Measurements from ENCODE around the gene CSF3R. TPM values are rescaled to one million over a fixed set of nuclear protein-coding genes. Genes with fewer than 3 reads are reported as not detected.

CSF3R gene
- total RNA-seq, 2 donors from 2014 or later = 5.2 TPM; not detected in 1

DNA sequence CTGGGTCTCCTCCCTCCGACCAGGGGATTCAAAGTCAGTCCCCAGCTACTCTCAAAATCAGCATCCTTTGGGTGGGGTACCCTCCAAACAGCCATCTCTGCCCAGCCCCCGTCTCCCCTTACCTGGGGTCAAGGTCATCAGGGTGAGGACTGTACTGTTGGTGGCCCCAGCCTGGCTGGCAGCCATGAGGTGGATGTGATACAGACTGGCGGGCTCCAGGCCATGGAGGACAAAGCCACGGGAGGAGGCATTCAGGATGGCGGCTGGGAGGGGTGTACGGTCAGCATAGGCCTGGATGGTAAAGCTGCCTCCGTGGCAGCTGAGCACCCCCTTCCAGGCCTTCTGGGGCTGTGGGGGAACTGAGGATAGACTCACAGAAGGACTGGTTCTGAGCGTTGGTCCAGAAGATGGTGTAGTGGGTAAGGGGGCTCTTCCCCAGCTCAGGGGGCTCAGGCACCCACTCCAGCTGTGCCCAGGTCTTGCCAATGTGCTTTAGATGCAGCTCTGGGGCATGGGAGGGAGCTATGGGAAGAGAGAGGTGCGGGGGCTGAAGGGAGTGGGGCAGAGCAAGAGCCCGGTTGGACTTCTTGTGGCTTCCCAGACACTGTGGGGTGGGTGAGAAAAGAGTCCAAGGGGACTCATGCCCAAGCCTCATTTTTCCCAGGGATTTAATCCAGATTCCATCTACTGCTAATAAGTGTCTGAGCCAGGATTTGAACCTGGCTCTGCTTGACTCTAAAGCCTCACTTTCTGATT lies 14.8 kb downstream of the CSF3R start:
- peaks cover 20% of the 10 kb centered on the region for H3K4me1 ChIP-seq
- no peak for DNase-seq
- no peak overlapping the region for H3K4me3 ChIP-seq
- H3K9me3 ChIP-seq = no peaks in the 10 kb centered on the region
- no peak overlapping the region for H3K27ac ChIP-seq
- H3K27me3 ChIP-seq = no peaks in the 10 kb centered on the region
- WGBS, 2 donors = 81 to 89% methylated on average over 6 to 10 of the region's 10 CpGs
- intact Hi-C loops (cut with DNase I) = no loop called here
- no peaks in the 10 kb centered on the region for H3K36me3 ChIP-seq (replicated peaks in 1 of 2; ENCODE audit: insufficient read depth in 1 of 2, low read depth in 2 of 2)
- ATAC-seq = no peak
- TF ChIP-seq, protein P1, sequence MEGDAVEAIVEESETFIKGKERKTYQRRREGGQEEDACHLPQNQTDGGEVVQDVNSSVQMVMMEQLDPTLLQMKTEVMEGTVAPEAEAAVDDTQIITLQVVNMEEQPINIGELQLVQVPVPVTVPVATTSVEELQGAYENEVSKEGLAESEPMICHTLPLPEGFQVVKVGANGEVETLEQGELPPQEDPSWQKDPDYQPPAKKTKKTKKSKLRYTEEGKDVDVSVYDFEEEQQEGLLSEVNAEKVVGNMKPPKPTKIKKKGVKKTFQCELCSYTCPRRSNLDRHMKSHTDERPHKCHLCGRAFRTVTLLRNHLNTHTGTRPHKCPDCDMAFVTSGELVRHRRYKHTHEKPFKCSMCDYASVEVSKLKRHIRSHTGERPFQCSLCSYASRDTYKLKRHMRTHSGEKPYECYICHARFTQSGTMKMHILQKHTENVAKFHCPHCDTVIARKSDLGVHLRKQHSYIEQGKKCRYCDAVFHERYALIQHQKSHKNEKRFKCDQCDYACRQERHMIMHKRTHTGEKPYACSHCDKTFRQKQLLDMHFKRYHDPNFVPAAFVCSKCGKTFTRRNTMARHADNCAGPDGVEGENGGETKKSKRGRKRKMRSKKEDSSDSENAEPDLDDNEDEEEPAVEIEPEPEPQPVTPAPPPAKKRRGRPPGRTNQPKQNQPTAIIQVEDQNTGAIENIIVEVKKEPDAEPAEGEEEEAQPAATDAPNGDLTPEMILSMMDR (IDR thresholded peaks at IDR 0.05) = no peak
- TF ChIP-seq POLR2A (IDR thresholded peaks at IDR 0.05) = no peak

DNA sequence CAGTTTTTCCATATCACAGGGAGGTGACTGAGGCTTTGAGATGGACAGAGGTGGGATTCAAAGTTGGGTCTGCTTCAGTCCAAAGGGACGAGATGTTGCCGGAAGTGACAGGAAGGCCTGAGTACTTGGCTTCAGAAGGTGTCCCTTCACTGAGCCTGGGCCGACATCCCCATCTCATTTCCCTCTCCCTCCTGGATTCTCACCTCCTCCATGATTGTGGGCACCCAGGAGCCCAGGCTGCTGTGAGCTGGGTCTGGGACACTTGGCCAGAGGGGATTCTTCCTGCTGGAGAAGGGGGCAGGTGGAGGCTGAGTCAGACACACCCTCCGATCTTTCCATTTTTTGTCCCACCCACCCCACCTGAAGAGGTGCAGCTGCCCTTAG lies 15.7 kb downstream of the CSF3R start:
- intact Hi-C loops (cut with DNase I) = no loop called here
- ATAC-seq (no peak), DNase-seq (no peak)
- TF ChIP-seq, protein P1 (IDR thresholded peaks at IDR 0.05) = no peak
- TF ChIP-seq POLR2A (IDR thresholded peaks at IDR 0.05) = no peak
- no peaks in the 10 kb centered on the region for H3K36me3 ChIP-seq (replicated peaks in 1 of 2; ENCODE audit: insufficient read depth in 1 of 2, low read depth in 2 of 2)
- H3K4me1 ChIP-seq = peaks cover 21% of the 10 kb centered on the region
- no peak overlapping the region for H3K27ac ChIP-seq
- no peaks in the 10 kb centered on the region for H3K9me3 ChIP-seq
- WGBS, 2 donors = 89 to 90% methylated on average over 4 of the region's 4 CpGs
- no peak overlapping the region for H3K4me3 ChIP-seq
- H3K27me3 ChIP-seq = no peaks in the 10 kb centered on the region

DNA sequence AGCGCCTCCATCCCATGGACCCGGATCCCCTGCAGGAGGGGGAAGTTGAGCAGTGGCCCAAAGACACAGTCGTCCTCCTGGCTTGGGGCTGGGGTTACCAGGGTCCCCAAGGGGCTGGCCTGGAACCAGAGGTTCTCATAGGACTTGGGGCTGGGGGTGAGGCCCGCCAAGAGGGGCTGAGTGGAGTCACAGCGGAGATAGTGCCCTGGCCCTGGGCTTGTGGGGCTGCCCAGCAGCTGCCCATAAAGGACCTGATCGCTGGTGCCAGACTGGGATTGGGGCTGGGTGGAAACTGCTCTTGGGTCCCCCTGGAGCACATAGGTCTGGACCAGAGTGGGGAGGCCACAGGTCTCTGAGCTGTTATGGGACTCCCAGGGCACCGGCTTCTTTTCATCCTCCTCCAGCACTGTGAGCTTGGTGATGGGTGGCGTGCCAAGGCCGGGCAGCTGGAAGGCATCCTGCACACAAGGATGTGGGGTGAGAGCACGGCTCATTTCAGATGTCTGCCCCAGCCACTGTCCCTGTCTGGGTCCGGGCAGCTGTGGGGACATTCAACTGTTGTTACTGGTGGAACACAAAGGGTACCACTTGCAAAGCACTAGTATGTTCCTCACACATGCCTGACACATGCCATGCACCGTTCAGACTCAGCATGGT lies 16.2 kb downstream of the CSF3R start:
- H3K4me1 ChIP-seq = peaks cover 21% of the 10 kb centered on the region
- no peaks in the 10 kb centered on the region for H3K36me3 ChIP-seq (replicated peaks in 1 of 2; ENCODE audit: insufficient read depth in 1 of 2, low read depth in 2 of 2)
- no peaks in the 10 kb centered on the region for H3K27me3 ChIP-seq
- no peak overlapping the region for H3K27ac ChIP-seq
- intact Hi-C loops (cut with DNase I) = no loop called here
- H3K4me3 ChIP-seq = no peak overlapping the region
- ATAC-seq (no peak), DNase-seq (no peak)
- no peaks in the 10 kb centered on the region for H3K9me3 ChIP-seq
- TF ChIP-seq, protein P1 (IDR thresholded peaks at IDR 0.05) = no peak
- TF ChIP-seq POLR2A (IDR thresholded peaks at IDR 0.05) = no peak
- WGBS, 2 donors = 82 to 88% methylated on average over 10 to 12 of the region's 12 CpGs

DNA sequence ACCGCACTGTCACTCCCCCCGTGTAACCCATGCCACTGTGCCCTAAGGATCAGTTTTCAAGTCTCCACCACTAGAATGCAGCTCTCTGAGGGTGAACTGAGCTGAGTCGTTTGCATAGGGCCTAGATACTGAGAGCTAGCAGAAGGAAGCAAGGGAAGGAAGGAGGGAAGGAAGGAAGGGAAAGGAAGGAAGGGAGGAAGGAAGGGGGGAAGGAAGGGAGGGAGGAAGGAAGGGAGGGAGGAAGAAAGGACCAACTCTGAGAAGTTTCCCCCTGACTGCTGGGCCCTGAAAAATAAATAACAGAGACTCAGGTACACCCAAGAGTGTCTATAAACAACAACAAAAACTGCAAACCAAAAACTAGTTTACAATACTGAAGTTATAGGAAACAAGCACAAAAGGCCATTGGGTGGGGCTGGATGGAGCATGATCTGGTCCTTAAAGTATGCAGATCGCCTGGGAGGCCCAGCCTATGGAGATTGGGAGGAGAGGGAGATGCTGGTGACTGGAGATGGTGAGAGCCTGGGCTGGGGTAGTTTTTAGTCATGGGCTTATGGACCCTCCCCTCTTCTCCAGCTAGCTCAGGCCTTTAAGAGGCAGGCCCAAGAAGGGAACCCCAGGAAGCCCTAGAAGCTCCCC lies 16.9 kb downstream of the CSF3R start:
- ATAC-seq = no peak
- Histone ChIP-seq H3K36me3 (replicated peaks in 1 of 2; ENCODE audit: insufficient read depth in 1 of 2, low read depth in 2 of 2) (peaks cover 0 to 2% of the 10 kb centered on the region in 2 donors), H3K27me3 (no peaks in the 10 kb centered on the region), H3K27ac (no peak overlapping the region), H3K4me3 (no peak overlapping the region), H3K9me3 (no peaks in the 10 kb centered on the region), H3K4me1 (peaks cover 21% of the 10 kb centered on the region)
- no peak for DNase-seq
- intact Hi-C loops (cut with DNase I) = no loop called here
- 72 to 76% methylated on average over 4 of the region's 4 CpGs for WGBS, 2 donors
- no peak for TF ChIP-seq POLR2A (IDR thresholded peaks at IDR 0.05)
